HL-60 (cell line): ENCODE data around the gene FUT2.
"Not testable (repeated sequence)": the region's sequence is repeated elsewhere in the genome, so short reads cannot be mapped to it uniquely, and the experiment has no call there.

ENCODE experiments used
- CTCF ChIP-seq: IDR thresholded peaks from one replicate; pipeline ENCODE4 v1.5.1; 2011; ENCODE audit warnings: low read length, control low read depth, inconsistent platforms; ENCODE audit not compliant: insufficient read depth
- REST ChIP-seq: IDR thresholded peaks from 2 replicates; pipeline ENCODE4 v1.6.1; 2012; ENCODE audit warnings: low read depth; ENCODE audit not compliant: insufficient replicate concordance

GRCh38 chr19:48693629-48694028 is 2.1 kb upstream of the FUT2 start:
- TF ChIP-seq CTCF, REST: not testable (repeated sequence)
